Stimulated activated naive CD8-positive, alpha-beta T cell treated with anti-CD3 and anti-CD28 coated beads, Interleukin-15, Interleukin-2, amounts not matched to agents 100 ng/mL and 50 ng/mL, for 24 hours (primary cell): ENCODE measurements around the gene CAPN11.

Experiments
- H3K27ac Mint-ChIP-seq: one replicate; pipeline ENCODE4 v1.8.0; 2021; ENCODE audit warnings: mild to moderate bottlenecking, mixed read lengths
- H3K27me3 Mint-ChIP-seq: one replicate; pipeline ENCODE4 v1.8.0; 2021; ENCODE audit warnings: mixed read lengths
- H3K36me3 Mint-ChIP-seq: one replicate; pipeline ENCODE4 v1.8.0; 2021; ENCODE audit warnings: low read depth, mixed read lengths
- H3K4me1 Mint-ChIP-seq: one replicate; pipeline ENCODE4 v1.8.0; 2021; ENCODE audit warnings: low read depth, mixed read lengths
- H3K4me3 Mint-ChIP-seq: one replicate; pipeline ENCODE4 v1.8.0; 2021; ENCODE audit warnings: mild to moderate bottlenecking, mixed read lengths
- H3K9me3 Mint-ChIP-seq: one replicate; pipeline ENCODE4 v1.8.0; 2021; ENCODE audit warnings: mixed read lengths

The CAPN11 gene

GRCh38 chr6:44219053-44219814 is 60.6 kb downstream of the CAPN11 start:
- Mint-ChIP-seq H3K9me3 (no peaks in the 10 kb centered on the region), H3K4me3 (peak overlapping the region; percentile 55), H3K4me1 (peaks cover 42% of the 10 kb centered on the region), H3K27ac (no peak overlapping the region), H3K27me3 (no peaks in the 10 kb centered on the region), H3K36me3 (no peaks in the 10 kb centered on the region)

DNA sequence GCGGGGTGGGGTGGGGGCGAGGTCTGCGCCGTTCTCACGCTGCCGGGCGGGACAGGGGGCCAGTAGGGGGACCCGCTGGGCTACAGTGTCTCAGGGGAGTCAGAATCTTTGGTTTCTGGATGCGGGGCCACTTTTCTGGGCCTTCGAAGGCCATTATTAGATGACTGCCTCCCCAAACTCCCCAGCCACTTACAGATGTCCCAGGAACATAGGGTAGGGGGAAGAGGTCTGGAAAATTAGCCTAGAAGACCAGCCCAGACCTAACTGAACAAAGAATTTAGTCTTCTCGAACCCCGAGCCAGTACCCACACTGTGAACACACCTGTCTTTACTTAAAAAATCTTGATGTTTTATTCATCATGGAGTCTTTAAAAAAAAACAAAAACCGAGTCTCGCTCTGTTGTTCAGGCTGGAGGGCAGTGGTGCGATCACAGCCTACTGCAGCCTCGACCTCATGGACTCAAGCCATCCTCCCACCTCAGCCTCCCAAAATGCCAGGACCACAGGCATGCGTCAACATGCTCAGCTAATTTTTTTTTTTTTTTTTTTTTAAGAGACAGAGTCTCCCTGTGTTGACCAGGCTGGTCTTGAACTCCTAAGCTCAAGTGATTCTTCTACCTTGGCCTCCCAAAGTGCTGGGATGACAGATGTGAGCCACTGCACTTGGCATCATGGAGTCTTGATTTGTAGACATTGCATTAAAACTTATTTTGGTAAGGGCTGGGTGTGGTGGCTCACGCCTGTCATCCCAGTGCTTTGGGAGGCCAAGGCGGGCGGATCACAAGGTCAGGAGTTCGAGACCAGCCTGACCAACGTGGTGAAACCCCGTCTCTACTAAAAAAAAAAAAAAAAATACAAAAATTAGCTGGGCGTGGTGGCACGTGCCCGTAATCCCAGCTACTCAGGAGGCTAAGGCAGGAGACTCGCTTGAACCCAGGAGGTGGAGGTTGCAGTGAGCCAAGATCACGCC is 61.5 kb downstream of the CAPN11 start:
- Mint-ChIP-seq H3K27me3 (no peaks in the 10 kb centered on the region), H3K36me3 (peaks cover 7% of the 10 kb centered on the region), H3K4me3 (peak overlapping the region; percentile 23), H3K9me3 (no peaks in the 10 kb centered on the region), H3K4me1 (peaks cover 51% of the 10 kb centered on the region), H3K27ac (no peak overlapping the region)

- peaks cover 55% of the 10 kb centered on the region for H3K4me1 Mint-ChIP-seq
- no peak overlapping the region for H3K4me3 Mint-ChIP-seq
- no peaks in the 10 kb centered on the region for H3K9me3 Mint-ChIP-seq
- peak overlapping the region; percentile 46 for H3K27ac Mint-ChIP-seq
- H3K36me3 Mint-ChIP-seq = peaks cover 11% of the 10 kb centered on the region
- H3K27me3 Mint-ChIP-seq = no peaks in the 10 kb centered on the region
Measured at GRCh38 chr6:44220913-44221290, 62.3 kb downstream of the CAPN11 start.

DNA sequence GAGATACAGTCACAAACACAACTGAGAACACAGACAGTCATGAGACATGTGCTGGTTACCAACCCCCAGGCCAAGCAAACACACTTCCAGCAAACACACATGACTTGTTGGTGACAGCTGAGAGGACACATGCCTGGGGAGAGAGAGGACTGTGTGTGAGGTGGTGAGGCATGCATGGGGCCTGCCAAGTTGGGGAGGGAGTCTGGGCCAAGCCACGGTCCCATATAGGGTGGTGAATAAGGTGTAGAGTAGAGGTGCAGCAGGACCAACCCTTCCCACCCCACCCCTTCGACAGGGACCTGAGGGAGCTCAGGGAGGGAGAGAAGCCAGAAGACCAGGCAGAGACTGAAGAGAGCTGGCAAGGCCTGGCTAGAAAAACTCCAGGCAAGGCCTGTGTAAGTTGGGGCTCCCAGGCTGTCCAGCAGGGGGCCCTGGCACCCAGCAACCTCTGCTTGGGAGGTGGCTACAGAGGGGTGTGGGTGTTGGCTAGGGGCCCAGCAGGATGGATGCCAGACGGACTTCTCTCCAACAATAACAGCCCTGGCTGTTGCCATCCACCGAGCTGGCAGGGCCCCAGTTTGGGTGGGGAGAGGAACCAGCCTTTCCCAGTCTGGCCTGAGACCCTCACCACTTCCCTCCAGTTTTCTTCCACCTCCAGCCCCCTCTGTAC is 62.8 kb downstream of the CAPN11 start:
- Mint-ChIP-seq H3K4me3 (no peak overlapping the region), H3K36me3 (peaks cover 11% of the 10 kb centered on the region), H3K27ac (peak overlapping the region; percentile 46), H3K9me3 (no peaks in the 10 kb centered on the region), H3K27me3 (no peaks in the 10 kb centered on the region), H3K4me1 (peaks cover 55% of the 10 kb centered on the region)

DNA sequence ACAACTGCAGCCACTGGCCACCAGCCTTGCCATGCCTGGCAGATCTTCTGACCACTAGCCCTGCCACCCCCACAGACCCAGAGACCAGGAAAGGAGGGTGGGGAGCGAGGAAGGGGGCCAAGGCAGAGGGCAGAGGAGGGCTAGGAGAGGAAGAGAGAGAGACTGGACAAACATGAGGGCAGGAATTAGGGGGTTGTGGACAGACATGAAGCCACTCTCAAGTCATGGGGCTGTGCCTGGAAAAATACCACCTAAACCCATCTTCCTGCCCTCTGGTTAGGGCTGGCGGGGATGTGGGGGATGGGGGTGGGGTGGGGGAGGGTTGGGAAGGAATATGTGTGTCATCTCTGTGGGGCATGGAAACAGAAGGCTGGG is 63.3 kb downstream of the CAPN11 start:
- H3K9me3 Mint-ChIP-seq = no peaks in the 10 kb centered on the region
- peaks cover 55% of the 10 kb centered on the region for H3K4me1 Mint-ChIP-seq
- H3K27ac Mint-ChIP-seq = peak overlapping the region; percentile 40
- H3K27me3 Mint-ChIP-seq = no peaks in the 10 kb centered on the region
- no peak overlapping the region for H3K4me3 Mint-ChIP-seq
- peaks cover 11% of the 10 kb centered on the region for H3K36me3 Mint-ChIP-seq

- Mint-ChIP-seq H3K9me3 (no peaks in the 10 kb centered on the region), H3K27ac (peak overlapping the region; percentile 94), H3K4me1 (peaks cover 55% of the 10 kb centered on the region), H3K4me3 (peak overlapping the region; percentile 92), H3K36me3 (peaks cover 14% of the 10 kb centered on the region), H3K27me3 (no peaks in the 10 kb centered on the region)
Measured at GRCh38 chr6:44222486-44223318, 64.1 kb downstream of the CAPN11 start.

DNA sequence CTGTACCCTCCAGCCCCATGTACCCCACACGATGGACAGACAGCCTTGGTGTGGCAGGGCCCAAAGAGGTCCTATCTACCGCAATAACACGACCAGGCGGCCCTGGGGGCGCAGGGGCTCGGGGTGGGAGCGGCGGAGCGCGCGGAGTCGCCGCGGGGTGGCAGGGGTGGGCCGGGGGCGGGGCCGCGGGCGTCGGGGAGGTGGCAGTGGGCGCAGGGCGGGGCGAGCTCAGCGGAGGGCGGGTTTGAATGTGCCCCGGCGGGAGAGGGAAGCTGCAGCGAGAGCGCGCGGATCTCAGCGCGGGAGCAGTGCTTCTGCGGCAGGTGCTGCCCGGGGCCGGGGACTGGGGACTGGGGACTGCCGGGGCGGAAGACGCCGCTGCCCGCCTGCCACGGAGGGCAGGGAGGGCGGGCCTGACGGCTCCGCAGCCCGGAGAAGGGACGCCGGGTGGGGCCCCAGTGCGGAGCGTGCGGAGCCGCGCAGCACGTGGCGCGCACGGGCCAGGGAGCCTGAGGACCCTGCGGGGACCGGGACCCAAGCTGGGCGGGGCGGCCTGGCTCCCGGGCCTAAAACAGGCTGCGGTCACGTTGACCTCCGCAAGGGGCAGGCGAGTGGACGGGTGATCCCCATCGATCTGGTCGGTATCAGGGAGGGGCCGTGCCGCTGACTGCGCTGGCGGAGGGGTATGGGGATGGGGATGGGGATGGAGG is 64.9 kb downstream of the CAPN11 start, which contains the start of gene SLC29A1:
Gene SLC29A1, plus strand, starts transcription at position 277 of the 710 bp plus-strand sequence. CDS start 3,719 bp downstream, outside the sequence.
- no peaks in the 10 kb centered on the region for H3K9me3 Mint-ChIP-seq
- peaks cover 21% of the 10 kb centered on the region for H3K36me3 Mint-ChIP-seq
- peak within 1 kb of the TSS; percentile 92 for H3K4me3 Mint-ChIP-seq
- peak within 1 kb of the TSS; percentile 94 for H3K27ac Mint-ChIP-seq
- peaks cover 50% of the 10 kb centered on the region for H3K4me1 Mint-ChIP-seq
- H3K27me3 Mint-ChIP-seq = no peaks in the 10 kb centered on the region

DNA sequence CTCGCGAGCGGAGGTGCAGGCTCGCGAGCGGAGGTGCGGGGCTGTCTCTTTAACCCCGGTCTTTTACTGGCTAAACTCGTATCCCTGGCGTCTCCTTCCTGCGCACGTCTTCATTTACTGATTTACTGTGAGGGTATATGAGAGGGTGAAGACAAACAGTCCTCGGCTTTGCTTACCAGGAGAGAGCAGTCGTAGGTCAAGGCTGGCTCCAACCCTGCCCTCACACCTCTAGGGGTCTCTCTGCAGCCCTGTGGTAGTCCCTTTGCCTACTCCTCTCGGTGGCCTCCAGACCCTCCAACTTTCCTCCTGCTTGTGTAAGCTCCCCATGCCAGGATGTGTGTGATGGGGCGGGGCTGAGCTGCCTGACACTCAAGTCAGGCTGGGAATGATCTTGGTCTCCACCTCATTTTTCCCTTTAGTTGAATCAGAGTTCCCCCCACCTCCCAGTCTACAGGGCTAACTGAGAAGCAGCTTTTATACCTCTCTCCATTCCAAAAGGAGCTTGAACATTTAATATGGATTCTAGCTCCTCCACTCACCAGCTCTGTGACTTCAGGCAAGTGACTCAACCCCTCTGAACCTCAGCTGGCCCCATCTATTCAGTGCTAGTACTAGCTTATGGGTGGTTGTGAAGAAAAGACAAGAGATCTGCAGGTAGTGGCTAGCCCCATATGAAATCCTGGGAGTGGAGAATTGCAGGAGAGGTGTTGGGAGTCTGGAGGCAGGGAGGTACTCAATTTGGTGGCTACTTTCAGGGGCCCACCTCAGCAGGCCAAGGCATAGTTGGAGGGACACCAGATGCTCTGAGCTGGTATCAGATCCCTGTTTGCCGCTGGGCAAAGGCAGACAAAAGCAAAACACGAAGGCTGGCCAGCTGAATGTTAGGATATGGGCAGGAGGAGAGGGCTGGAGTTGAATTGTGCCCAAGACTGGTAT is 65.7 kb downstream of the CAPN11 start:
- peaks cover 27% of the 10 kb centered on the region for H3K36me3 Mint-ChIP-seq
- H3K4me1 Mint-ChIP-seq = peaks cover 44% of the 10 kb centered on the region
- H3K27ac Mint-ChIP-seq = peak overlapping the region; percentile 86
- H3K27me3 Mint-ChIP-seq = no peaks in the 10 kb centered on the region
- peak overlapping the region; percentile 92 for H3K4me3 Mint-ChIP-seq
- H3K9me3 Mint-ChIP-seq = no peaks in the 10 kb centered on the region

GRCh38 chr6:44224965-44225305 is 66.3 kb downstream of the CAPN11 start:
- H3K4me1 Mint-ChIP-seq = peaks cover 38% of the 10 kb centered on the region
- H3K9me3 Mint-ChIP-seq = no peaks in the 10 kb centered on the region
- peak overlapping the region; percentile 86 for H3K27ac Mint-ChIP-seq
- peaks cover 34% of the 10 kb centered on the region for H3K36me3 Mint-ChIP-seq
- H3K4me3 Mint-ChIP-seq = peak overlapping the region; percentile 92
- no peaks in the 10 kb centered on the region for H3K27me3 Mint-ChIP-seq

- Mint-ChIP-seq H3K27me3 (no peaks in the 10 kb centered on the region), H3K9me3 (no peaks in the 10 kb centered on the region), H3K4me3 (peak overlapping the region; percentile 72), H3K36me3 (peaks cover 36% of the 10 kb centered on the region), H3K27ac (no peak overlapping the region), H3K4me1 (peaks cover 36% of the 10 kb centered on the region)
Measured at GRCh38 chr6:44225579-44226325, 67.1 kb downstream of the CAPN11 start.

- peaks cover 29% of the 10 kb centered on the region for H3K4me1 Mint-ChIP-seq
- H3K9me3 Mint-ChIP-seq = no peaks in the 10 kb centered on the region
- H3K27ac Mint-ChIP-seq = no peak overlapping the region
- H3K27me3 Mint-ChIP-seq = no peaks in the 10 kb centered on the region
- H3K36me3 Mint-ChIP-seq = peaks cover 41% of the 10 kb centered on the region
- H3K4me3 Mint-ChIP-seq = no peak overlapping the region
Measured at GRCh38 chr6:44226368-44227147, 67.9 kb downstream of the CAPN11 start.
